Liver (tissue), 3 donors: ENCODE results near the gene PSTPIP1.

ENCODE experiments used
- CTCF ChIP-seq: fragments of 150-350 bp; IDR thresholded peaks from 2 replicates; pipeline ENCODE4 v1.5.1; 2017; ENCODE audit warnings: improper control_type of control experiment, low read depth, low read length; ENCODE audit not compliant: missing input control
- EGR1 ChIP-seq, 2 donors: IDR thresholded peaks; 2 replicates each; pipeline ENCODE4 v1.6.1; 2016 to 2018; ENCODE audit warnings: antibody characterized with exemption in 2 of 2, low read depth in 2 of 2
- FOXA1 ChIP-seq: IDR thresholded peaks from 2 replicates; pipeline ENCODE4 v1.6.1; 2016; ENCODE audit warnings: antibody characterized with exemption
- GABPA ChIP-seq, 2 donors: IDR thresholded peaks in 1 of 2; conservative IDR thresholded peaks in 1 of 2; 2 replicates each; pipeline ENCODE4 v1.6.1; 2016; ENCODE audit warnings: antibody characterized with exemption in 2 of 2, mild to moderate bottlenecking in 1 of 2, moderate library complexity in 1 of 2
- RAD21 ChIP-seq, 2 donors: IDR thresholded peaks; 2 replicates each; pipeline ENCODE4 v1.6.1; 2016; ENCODE audit warnings: antibody characterized with exemption in 2 of 2, mild to moderate bottlenecking in 2 of 2
- RXRA ChIP-seq, 2 donors: IDR thresholded peaks; 2 replicates each; pipeline ENCODE4 v1.6.1; 2017 to 2018; ENCODE audit warnings: antibody characterized with exemption in 2 of 2, mild to moderate bottlenecking in 1 of 2
- SP1 ChIP-seq: IDR thresholded peaks from 2 replicates; pipeline ENCODE4 v1.6.1; 2018; ENCODE audit warnings: antibody characterized with exemption, mild to moderate bottlenecking
- TAF1 ChIP-seq: conservative IDR thresholded peaks from 2 replicates; pipeline ENCODE4 v1.6.1; 2016; ENCODE audit warnings: antibody characterized with exemption, mild to moderate bottlenecking
- YY1 ChIP-seq: IDR thresholded peaks from 2 replicates; pipeline ENCODE4 v1.6.1; 2016; ENCODE audit warnings: antibody characterized with exemption, mild to moderate bottlenecking
- TF ChIP-seq, protein P1 (sequence below): IDR thresholded peaks from 2 replicates; pipeline ENCODE4 v1.6.1; 2016; ENCODE audit warnings: antibody characterized with exemption, mild to moderate bottlenecking
- TF ChIP-seq, protein P2 (sequence below): IDR thresholded peaks from 2 replicates; pipeline ENCODE4 v1.6.1; 2016; ENCODE audit warnings: antibody characterized with exemption
- TF ChIP-seq, protein P3 (sequence below): IDR thresholded peaks from 2 replicates; pipeline ENCODE4 v1.6.1; 2016; ENCODE audit warnings: antibody characterized with exemption
- TF ChIP-seq, protein P4 (sequence below): IDR thresholded peaks from 2 replicates; pipeline ENCODE4 v1.6.1; 2016; ENCODE audit warnings: antibody characterized with exemption
- donor health status: healthy.
- donor health status: healthy.

- TF ChIP-seq CTCF: no peak
- no peak for TF ChIP-seq TAF1
- TF ChIP-seq, protein P1, sequence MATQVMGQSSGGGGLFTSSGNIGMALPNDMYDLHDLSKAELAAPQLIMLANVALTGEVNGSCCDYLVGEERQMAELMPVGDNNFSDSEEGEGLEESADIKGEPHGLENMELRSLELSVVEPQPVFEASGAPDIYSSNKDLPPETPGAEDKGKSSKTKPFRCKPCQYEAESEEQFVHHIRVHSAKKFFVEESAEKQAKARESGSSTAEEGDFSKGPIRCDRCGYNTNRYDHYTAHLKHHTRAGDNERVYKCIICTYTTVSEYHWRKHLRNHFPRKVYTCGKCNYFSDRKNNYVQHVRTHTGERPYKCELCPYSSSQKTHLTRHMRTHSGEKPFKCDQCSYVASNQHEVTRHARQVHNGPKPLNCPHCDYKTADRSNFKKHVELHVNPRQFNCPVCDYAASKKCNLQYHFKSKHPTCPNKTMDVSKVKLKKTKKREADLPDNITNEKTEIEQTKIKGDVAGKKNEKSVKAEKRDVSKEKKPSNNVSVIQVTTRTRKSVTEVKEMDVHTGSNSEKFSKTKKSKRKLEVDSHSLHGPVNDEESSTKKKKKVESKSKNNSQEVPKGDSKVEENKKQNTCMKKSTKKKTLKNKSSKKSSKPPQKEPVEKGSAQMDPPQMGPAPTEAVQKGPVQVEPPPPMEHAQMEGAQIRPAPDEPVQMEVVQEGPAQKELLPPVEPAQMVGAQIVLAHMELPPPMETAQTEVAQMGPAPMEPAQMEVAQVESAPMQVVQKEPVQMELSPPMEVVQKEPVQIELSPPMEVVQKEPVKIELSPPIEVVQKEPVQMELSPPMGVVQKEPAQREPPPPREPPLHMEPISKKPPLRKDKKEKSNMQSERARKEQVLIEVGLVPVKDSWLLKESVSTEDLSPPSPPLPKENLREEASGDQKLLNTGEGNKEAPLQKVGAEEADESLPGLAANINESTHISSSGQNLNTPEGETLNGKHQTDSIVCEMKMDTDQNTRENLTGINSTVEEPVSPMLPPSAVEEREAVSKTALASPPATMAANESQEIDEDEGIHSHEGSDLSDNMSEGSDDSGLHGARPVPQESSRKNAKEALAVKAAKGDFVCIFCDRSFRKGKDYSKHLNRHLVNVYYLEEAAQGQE: no peak
- TF ChIP-seq, protein P2, sequence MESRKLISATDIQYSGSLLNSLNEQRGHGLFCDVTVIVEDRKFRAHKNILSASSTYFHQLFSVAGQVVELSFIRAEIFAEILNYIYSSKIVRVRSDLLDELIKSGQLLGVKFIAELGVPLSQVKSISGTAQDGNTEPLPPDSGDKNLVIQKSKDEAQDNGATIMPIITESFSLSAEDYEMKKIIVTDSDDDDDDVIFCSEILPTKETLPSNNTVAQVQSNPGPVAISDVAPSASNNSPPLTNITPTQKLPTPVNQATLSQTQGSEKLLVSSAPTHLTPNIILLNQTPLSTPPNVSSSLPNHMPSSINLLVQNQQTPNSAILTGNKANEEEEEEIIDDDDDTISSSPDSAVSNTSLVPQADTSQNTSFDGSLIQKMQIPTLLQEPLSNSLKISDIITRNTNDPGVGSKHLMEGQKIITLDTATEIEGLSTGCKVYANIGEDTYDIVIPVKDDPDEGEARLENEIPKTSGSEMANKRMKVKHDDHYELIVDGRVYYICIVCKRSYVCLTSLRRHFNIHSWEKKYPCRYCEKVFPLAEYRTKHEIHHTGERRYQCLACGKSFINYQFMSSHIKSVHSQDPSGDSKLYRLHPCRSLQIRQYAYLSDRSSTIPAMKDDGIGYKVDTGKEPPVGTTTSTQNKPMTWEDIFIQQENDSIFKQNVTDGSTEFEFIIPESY: no peak
- no peak for TF ChIP-seq GABPA (IDR thresholded peaks at IDR 0.05 in 1 of 2, conservative IDR thresholded peaks at IDR 0.05 in 1 of 2)
- TF ChIP-seq, protein P3, sequence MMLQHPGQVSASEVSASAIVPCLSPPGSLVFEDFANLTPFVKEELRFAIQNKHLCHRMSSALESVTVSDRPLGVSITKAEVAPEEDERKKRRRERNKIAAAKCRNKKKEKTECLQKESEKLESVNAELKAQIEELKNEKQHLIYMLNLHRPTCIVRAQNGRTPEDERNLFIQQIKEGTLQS: no peak
- TF ChIP-seq EGR1 (IDR thresholded peaks at IDR 0.05; ENCODE audit: low read depth in 2 of 2): no peak
- TF ChIP-seq FOXA1: no peak
- TF ChIP-seq, protein P4, sequence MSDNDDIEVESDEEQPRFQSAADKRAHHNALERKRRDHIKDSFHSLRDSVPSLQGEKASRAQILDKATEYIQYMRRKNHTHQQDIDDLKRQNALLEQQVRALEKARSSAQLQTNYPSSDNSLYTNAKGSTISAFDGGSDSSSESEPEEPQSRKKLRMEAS: no peak
- no peak for TF ChIP-seq RAD21 (IDR thresholded peaks at IDR 0.05)
- TF ChIP-seq SP1: no peak
- TF ChIP-seq RXRA (IDR thresholded peaks at IDR 0.05): no peak
- TF ChIP-seq YY1: no peak
Observed at GRCh38 chr15:77068633-77069032, 73.7 kb downstream of the PSTPIP1 start.
